H1 (cell line): Measurements from ENCODE around the gene TNFRSF11A. TPM values are rescaled to one million over a fixed set of nuclear protein-coding genes. Genes with fewer than 3 reads are reported as not detected.

Experiments used
- CTCF ChIA-PET: fragments of 300-600 bp; sonication (Branson Sonifier 250); formaldehyde crosslinking; loops from one replicate; lab custom pipeline; 2021; ENCODE audit not compliant: partially characterized antibody; lab: Charles Lee
- POLR2A ChIA-PET: fragments of 300-600 bp; sonication (Branson Sonifier 250); formaldehyde crosslinking; loops from one replicate; lab custom pipeline; 2021; ENCODE audit warnings: inconsistent platforms; ENCODE audit not compliant: partially characterized antibody; lab: Charles Lee
- DNase-seq, 2 experiments: peaks; one replicate each; pipeline versions ENCODE4 v3.0.0 to v3.0.0-alpha.2; 2010 to 2022; ENCODE audit warnings: low spot score in 2 of 2, low read depth in 1 of 2, mixed read lengths in 1 of 2
- FAIRE-seq: peaks from 2 replicates; lab custom pipeline; 2011; peaks lifted over from hg19 to GRCh38; lab: Jason Lieb, UNC
- H2AFZ ChIP-seq: 2 replicates; pipeline ENCODE4 v1.8.1; 2012; ENCODE audit warnings: low read length, inconsistent platforms
- H2AK5ac ChIP-seq: 2 replicates; pipeline ENCODE4 v1.6.1; 2013; ENCODE audit warnings: low read depth, low read length
- H2BK120ac ChIP-seq: replicated peaks from 2 replicates; pipeline ENCODE3; 2013; ENCODE audit warnings: low read depth, low read length, inconsistent platforms
- H2BK12ac ChIP-seq: 2 replicates; pipeline ENCODE4 v1.6.1; 2013; ENCODE audit warnings: low read depth, low read length
- H2BK15ac ChIP-seq: 2 replicates; pipeline ENCODE4 v1.6.1; 2013; ENCODE audit warnings: low read length
- H2BK20ac ChIP-seq: 2 replicates; pipeline ENCODE4 v1.6.1; 2013; ENCODE audit warnings: low read length
- H2BK5ac ChIP-seq: 2 replicates; pipeline ENCODE4 v1.6.1; 2013; ENCODE audit warnings: low read depth, low read length
- H3K14ac ChIP-seq: 2 replicates; pipeline ENCODE4 v1.6.1; 2013; ENCODE audit warnings: inconsistent platforms; ENCODE audit not compliant: insufficient read length
- H3K18ac ChIP-seq: 2 replicates; pipeline ENCODE4 v1.6.1; 2013; ENCODE audit warnings: low read length; ENCODE audit errors: extremely low read depth
- H3K23ac ChIP-seq: 2 replicates; pipeline ENCODE4 v1.6.1; 2013; ENCODE audit warnings: inconsistent platforms; ENCODE audit not compliant: insufficient read length
- H3K23me2 ChIP-seq: 2 replicates; pipeline ENCODE4 v1.6.1; 2013; ENCODE audit warnings: low read depth, low read length
- H3K27ac ChIP-seq: 2 replicates; pipeline ENCODE4 v1.6.1; 2011; ENCODE audit warnings: low read depth, low read length, inconsistent platforms
- H3K27me3 ChIP-seq, 4 experiments: replicated peaks in 1 of 4; 1 replicate in 1 of 4; 2 replicates in 3 of 4; pipeline versions ENCODE4 v1.6.1 to v1.8.1; 2011 to 2013; ENCODE audit warnings: low read length in 3 of 4, mild to moderate bottlenecking in 3 of 4, inconsistent platforms in 2 of 4, mixed read lengths in 2 of 4, moderate library complexity in 1 of 4; ENCODE audit not compliant: control insufficient read depth in 3 of 4, insufficient read depth in 3 of 4; ENCODE audit errors: extremely low read depth in 1 of 4
- H3K36me3 ChIP-seq, 4 experiments: 2 replicates each; pipeline versions ENCODE4 v1.6.1 to v1.8.1; 2011 to 2013; ENCODE audit warnings: mild to moderate bottlenecking in 4 of 4, low read length in 3 of 4, moderate library complexity in 2 of 4, control low read depth in 1 of 4, inconsistent platforms in 1 of 4; ENCODE audit not compliant: insufficient read depth in 4 of 4, control insufficient read depth in 2 of 4
- H3K4ac ChIP-seq: replicated peaks from 2 replicates; pipeline ENCODE3; 2013; ENCODE audit warnings: low read length, low read depth, mixed read lengths, inconsistent platforms; ENCODE audit not compliant: insufficient read length
- H3K4me1 ChIP-seq, 4 experiments: replicated peaks in 1 of 4; 1 replicate in 1 of 4; 2 replicates in 3 of 4; pipeline versions ENCODE4 v1.6.1 to v1.8.1; 2011 to 2013; ENCODE audit warnings: low read length in 3 of 4, inconsistent platforms in 2 of 4, mixed read lengths in 1 of 4; ENCODE audit not compliant: insufficient read depth in 4 of 4, control insufficient read depth in 3 of 4
- H3K4me2 ChIP-seq, 2 experiments: 2 replicates each; pipeline versions ENCODE4 v1.6.1 to v1.8.1; 2011 to 2013; ENCODE audit warnings: low read depth in 2 of 2, low read length in 2 of 2, control low read depth in 1 of 2, inconsistent platforms in 1 of 2, mild to moderate bottlenecking in 1 of 2; ENCODE audit not compliant: insufficient read depth in 1 of 2
- H3K4me3 ChIP-seq, 4 experiments: fragments of 200-600, 300-600 bp in 1 of 4; sonication (generic), shearing (Covaris generic), sonication (Bioruptor Twin) in 1 of 4; 2 replicates each; pipeline versions ENCODE4 v1.5.1 to v1.8.1; 2011 to 2016; ENCODE audit warnings: low read length in 4 of 4, low read depth in 3 of 4, control low read depth in 2 of 4, inconsistent platforms in 2 of 4, mild to moderate bottlenecking in 2 of 4, mixed read lengths in 1 of 4, moderate library complexity in 1 of 4; ENCODE audit not compliant: insufficient read depth in 2 of 4; ENCODE audit errors: extremely low read depth in 1 of 4
- H3K56ac ChIP-seq: replicated peaks from 2 replicates; pipeline ENCODE3; 2013; ENCODE audit warnings: low read depth, mild to moderate bottlenecking, mixed read lengths, low read length, inconsistent platforms; ENCODE audit not compliant: insufficient read length
- H3K79me1 ChIP-seq: 2 replicates; pipeline ENCODE4 v1.6.1; 2013; ENCODE audit warnings: low read depth, low read length, control low read depth
- H3K79me2 ChIP-seq, 2 experiments: 2 replicates each; pipeline versions ENCODE4 v1.6.1 to v1.8.1; 2012 to 2013; ENCODE audit warnings: low read length in 2 of 2, mild to moderate bottlenecking in 2 of 2, inconsistent platforms in 1 of 2; ENCODE audit not compliant: insufficient read depth in 2 of 2, control insufficient read depth in 1 of 2
- H3K9ac ChIP-seq, 4 experiments: replicated peaks in 1 of 4; 1 replicate in 1 of 4; 2 replicates in 3 of 4; pipeline versions ENCODE4 v1.6.1 to v1.8.1; 2011 to 2013; ENCODE audit warnings: low read depth in 3 of 4, low read length in 3 of 4, control low read depth in 2 of 4, mild to moderate bottlenecking in 2 of 4, moderate library complexity in 2 of 4, inconsistent platforms in 1 of 4; ENCODE audit errors: extremely low read depth in 1 of 4
- H3K9me3 ChIP-seq, 2 experiments: 2 replicates each; pipeline versions ENCODE4 v1.6.1 to v1.8.1; 2012 to 2013; ENCODE audit warnings: mild to moderate bottlenecking in 2 of 2, moderate library complexity in 2 of 2, control low read depth in 1 of 2, inconsistent platforms in 1 of 2, low read depth in 1 of 2, low read length in 1 of 2, mixed read lengths in 1 of 2; ENCODE audit not compliant: insufficient read depth in 2 of 2
- H4K20me1 ChIP-seq, 2 experiments: replicated peaks in 1 of 2; 2 replicates each; pipeline versions ENCODE3 to v1.8.1; 2011 to 2013; ENCODE audit warnings: inconsistent platforms in 2 of 2, low read length in 2 of 2, mild to moderate bottlenecking in 1 of 2; ENCODE audit not compliant: insufficient read depth in 2 of 2, control insufficient read depth in 1 of 2
- H4K5ac ChIP-seq: 2 replicates; pipeline ENCODE4 v1.6.1; 2013; ENCODE audit warnings: low read length, low read depth, mixed read lengths, inconsistent platforms; ENCODE audit not compliant: insufficient read length
- H4K8ac ChIP-seq: 2 replicates; pipeline ENCODE4 v1.8.0; 2013; ENCODE audit warnings: mild to moderate bottlenecking, moderate library complexity, low read length, inconsistent platforms; ENCODE audit not compliant: insufficient read depth; ENCODE audit errors: extremely low read depth
- H4K91ac ChIP-seq: replicated peaks from 2 replicates; pipeline ENCODE3; 2013; ENCODE audit warnings: low read length, mixed read lengths, inconsistent platforms; ENCODE audit not compliant: insufficient read length
- BACH1 ChIP-seq: IDR thresholded peaks from 2 replicates; pipeline ENCODE4 v1.6.1; 2012; ENCODE audit warnings: low read length, improper control_type of control experiment
- CBX8 ChIP-seq: fragments of 300-800, 300-1000 bp; sonication (generic); IDR thresholded peaks from 2 replicates; pipeline ENCODE4 v1.7.1; 2016; ENCODE audit warnings: low read depth, low read length, borderline replicate concordance
- EGR1 ChIP-seq: IDR thresholded peaks from 2 replicates; pipeline ENCODE4 v1.6.1; 2011; ENCODE audit warnings: low read depth, low read length, borderline replicate concordance
- KDM5A ChIP-seq: fragments of 200-600 bp; IDR thresholded peaks from 2 replicates; pipeline ENCODE4 v1.7.1; 2012; ENCODE audit warnings: mild to moderate bottlenecking, low read length, inconsistent platforms, mixed read lengths
- PHF8 ChIP-seq: fragments of 200-600 bp; sonication (generic); conservative IDR thresholded peaks from 2 replicates; pipeline ENCODE4 v1.7.1; 2012; ENCODE audit warnings: low read depth, mild to moderate bottlenecking, inconsistent platforms, low read length, moderate library complexity
- RBBP5 ChIP-seq: IDR thresholded peaks from 2 replicates; pipeline ENCODE4 v1.7.1; 2012; ENCODE audit warnings: low read depth, mild to moderate bottlenecking, inconsistent platforms, low read length, moderate library complexity, borderline replicate concordance
- RFX5 ChIP-seq: IDR thresholded peaks from 2 replicates; pipeline ENCODE4 v1.6.1; 2011; ENCODE audit warnings: low read depth, low read length, improper control_type of control experiment, borderline replicate concordance
- SIN3A ChIP-seq, 2 experiments: IDR thresholded peaks in 1 of 2; conservative IDR thresholded peaks in 1 of 2; 2 replicates each; pipeline ENCODE4 v1.6.1; 2011 to 2012; ENCODE audit warnings: low read length in 2 of 2, improper control_type of control experiment in 1 of 2, low read depth in 1 of 2, mild to moderate bottlenecking in 1 of 2
- SIRT6 ChIP-seq: IDR thresholded peaks from one replicate; pipeline ENCODE4 v1.7.1; 2012; ENCODE audit warnings: low read length, inconsistent platforms
- SP1 ChIP-seq: IDR thresholded peaks from 2 replicates; pipeline ENCODE4 v1.6.1; 2011; ENCODE audit warnings: low read depth, low read length
- SUZ12 ChIP-seq: fragments of 200-600 bp; sonication (generic); IDR thresholded peaks from 2 replicates; pipeline ENCODE4 v1.6.1; 2012; ENCODE audit warnings: mild to moderate bottlenecking, inconsistent platforms, low read length, moderate library complexity, mixed read lengths
- TCF12 ChIP-seq: IDR thresholded peaks from 2 replicates; pipeline ENCODE4 v1.6.1; 2011; ENCODE audit warnings: low read depth, mild to moderate bottlenecking, low read length
- TEAD4 ChIP-seq: IDR thresholded peaks from 2 replicates; pipeline ENCODE4 v1.6.1; 2012; ENCODE audit warnings: low read depth, low read length, inconsistent platforms, mixed read lengths
- WGBS, 2 experiments: shearing (Covaris generic) in 1 of 2; methylation state at CpG; one replicate each; pipeline versions ENCODE4 v1.1.6 to v1.1.7; 2013 to 2015; ENCODE audit warnings: low lambda C conversion rate in 2 of 2, mixed read lengths in 2 of 2, inconsistent platforms in 1 of 2, low coverage in 1 of 2, missing lambda C conversion rate in 1 of 2; ENCODE audit not compliant: insufficient replicate concordance in 2 of 2, insufficient coverage in 1 of 2, insufficient read length in 1 of 2; ENCODE audit errors: extremely low coverage in 1 of 2, missing lambda C conversion rate in 1 of 2; 5-methylcytosine and 5-hydroxymethylcytosine counted together
- polyA plus RNA-seq, 7 experiments: library from polyadenylated mRNA; depleted of rRNA in 3 of 7; stranded (reverse) in 5 of 7; unstranded in 2 of 7; fragments of >200 nt in 5 of 7; fragments of 200-250 nt in 2 of 7; gene quantifications; 1 replicate in 5 of 7; 2 replicates in 1 of 7; 4 replicates in 1 of 7; pipeline versions ENCODE4 v1.2.1 to v1.2.3, GENCODE V29; 2011 to 2013; ENCODE audit warnings: missing spikeins in 2 of 7, mixed read lengths in 2 of 7
- total RNA-seq: library from RNA; stranded (reverse); fragmentation: NEBNext Ultra II Directional; extraction: Animal tissue kit (Norgen Biotek cat#: 25700); gene quantifications from 2 replicates; pipeline ENCODE4 v1.2.1, GENCODE V29; 2021
- TF ChIP-seq, protein P1 (sequence below): IDR thresholded peaks from 2 replicates; pipeline ENCODE4 v1.6.1; 2011; ENCODE audit warnings: low read depth, mild to moderate bottlenecking, low read length; ENCODE audit not compliant: insufficient read depth

The TNFRSF11A gene
- total and polyA plus RNA-seq, 2 of the 8 experiments (the other 6 are each of a cell fraction or from before 2014, with no cell fraction given), result 8.7 to 10.6 TPM

DNA sequence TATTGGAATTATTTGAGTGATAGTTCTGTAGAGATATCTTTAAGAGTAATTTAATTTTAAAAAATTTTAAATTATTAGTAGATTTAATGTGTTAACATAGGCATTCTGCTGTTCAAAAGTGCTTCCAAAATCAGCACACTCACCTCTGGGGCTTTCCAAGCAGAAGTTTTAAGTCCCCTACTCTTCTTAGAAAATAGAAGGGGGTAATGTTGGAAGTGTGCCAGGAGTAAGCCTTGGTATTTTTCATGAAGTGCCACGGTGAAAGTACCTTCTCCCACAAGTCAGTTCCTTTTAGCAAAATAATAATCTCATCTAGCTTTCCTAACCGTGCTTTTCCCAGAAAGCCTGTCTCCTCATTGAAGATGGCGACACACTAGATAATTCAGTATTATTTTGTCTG is 3.9 kb upstream of the TNFRSF11A start:
- WGBS, 2 experiments, result 68% methylated on average over 3 of the region's 3 CpGs; no CpG with 5 or more reads in 1 of the 2 experiments
- no peak overlapping the region for H3K14ac ChIP-seq
- TF ChIP-seq SIRT6 (no peak), SIN3A (conservative IDR thresholded peaks at IDR 0.05 in 1 of 2, IDR thresholded peaks at IDR 0.05 in 1 of 2; ENCODE audit: low read depth in 1 of 2, low read length in 2 of 2) (no peak), SP1 (no peak), BACH1 (no peak), TEAD4 (no peak), EGR1 (no peak), RBBP5 (no peak), RFX5 (no peak), CBX8 (no peak), PHF8 (no peak), SUZ12 (no peak), TCF12 (no peak), KDM5A (no peak)
- TF ChIP-seq, protein P1, sequence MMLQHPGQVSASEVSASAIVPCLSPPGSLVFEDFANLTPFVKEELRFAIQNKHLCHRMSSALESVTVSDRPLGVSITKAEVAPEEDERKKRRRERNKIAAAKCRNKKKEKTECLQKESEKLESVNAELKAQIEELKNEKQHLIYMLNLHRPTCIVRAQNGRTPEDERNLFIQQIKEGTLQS, result no peak

More for the DNA sequence above, 3.9 kb upstream of the TNFRSF11A start:
- Histone ChIP-seq H3K79me2 (peaks cover 0 to 1% of the 10 kb centered on the region in 2 experiments; a peak in 1 of 4 replicates), H3K56ac (no peak overlapping the region), H2BK5ac (no peak overlapping the region), H4K8ac (no peak overlapping the region), H3K9ac (no peak overlapping the region), H4K5ac (no peak overlapping the region), H2AFZ (no peak overlapping the region), H4K20me1 (no peaks in the 10 kb centered on the region), H3K4me2 (no peak overlapping the region), H2BK15ac (no peak overlapping the region), H3K36me3 (no peaks in the 10 kb centered on the region), H3K23ac (no peak overlapping the region), H3K27ac (no peak overlapping the region), H2BK20ac (no peak overlapping the region), H3K18ac (no peak overlapping the region), H3K4ac (no peak overlapping the region), H3K4me1 (peaks cover 7 to 18% (median 7%) of the 10 kb centered on the region in 4 experiments; a peak in 4 of 7 replicates), H2BK120ac (no peak overlapping the region), H3K27me3 (peaks cover 0 to 12% (median 7%) of the 10 kb centered on the region in 4 experiments; a peak in 6 of 7 replicates), H3K79me1 (no peaks in the 10 kb centered on the region), H3K4me3 (no peak overlapping the region), H2AK5ac (no peak overlapping the region), H4K91ac (no peak overlapping the region), H3K23me2 (peaks cover 16% of the 10 kb centered on the region), H2BK12ac (no peak overlapping the region), H3K9me3 (no peaks in the 10 kb centered on the region)
- POLR2A ChIA-PET, result no interaction called here
- no peak for DNase-seq
- no peak for FAIRE-seq
- CTCF ChIA-PET, result no interaction called here
